Activated T-helper 1 cell treated with anti-CD3 and anti-CD28 coated beads, Interleukin-2, amount 50 U/mL, for 16 hours (primary cell): ENCODE measurements around the gene GLRX2.
"Not testable (repeated sequence)": the region's sequence is repeated elsewhere in the genome, so short reads cannot be mapped to it uniquely, and the experiment has no call there.

ENCODE experiments used
- DNase-seq, 2 donors: peaks; one replicate each; pipeline ENCODE4 v3.0.0-alpha.2; 2020; ENCODE audit warnings: low read depth in 1 of 2, low spot score in 1 of 2

GLRX2 gene

DNA sequence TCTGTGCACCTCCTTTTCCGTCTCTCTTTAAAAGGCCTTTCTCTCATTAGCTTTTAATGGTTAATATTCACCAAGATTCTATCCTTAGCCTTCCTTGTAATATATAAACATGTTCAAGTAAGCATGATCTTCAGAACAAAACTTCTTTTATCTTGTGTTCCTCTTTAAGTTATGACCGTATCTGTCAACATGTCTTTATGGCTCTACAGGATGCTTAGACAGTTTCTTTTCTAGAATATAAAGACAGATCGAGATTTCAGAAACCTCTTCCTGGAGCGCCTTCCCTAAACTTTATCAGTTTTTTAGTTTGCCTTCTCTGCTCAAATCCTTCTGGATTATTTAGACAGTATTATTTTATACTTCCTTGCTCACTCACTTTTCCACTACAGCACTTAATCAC is 38.6 kb downstream of the GLRX2 start:
- no peak for DNase-seq

DNA sequence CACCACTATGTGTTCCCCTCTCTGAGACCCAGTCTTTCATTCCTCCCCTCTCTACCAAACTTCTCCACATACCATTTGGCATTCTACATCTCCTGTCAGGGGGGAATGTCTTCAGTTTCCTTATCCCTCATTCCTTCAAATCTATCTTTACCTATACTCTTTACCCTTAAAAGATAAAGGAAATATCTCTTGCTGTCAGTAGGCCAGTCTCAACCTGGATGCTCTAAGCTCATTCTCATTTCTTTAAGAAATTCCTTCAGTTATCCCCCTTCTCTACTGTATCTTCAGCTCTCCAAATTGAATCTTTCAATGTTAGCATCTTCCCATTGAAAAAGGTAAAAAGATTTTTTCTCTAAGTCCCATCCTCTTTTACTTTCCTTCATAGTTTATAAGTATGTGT is 39.3 kb downstream of the GLRX2 start:
- no peak for DNase-seq

DNA sequence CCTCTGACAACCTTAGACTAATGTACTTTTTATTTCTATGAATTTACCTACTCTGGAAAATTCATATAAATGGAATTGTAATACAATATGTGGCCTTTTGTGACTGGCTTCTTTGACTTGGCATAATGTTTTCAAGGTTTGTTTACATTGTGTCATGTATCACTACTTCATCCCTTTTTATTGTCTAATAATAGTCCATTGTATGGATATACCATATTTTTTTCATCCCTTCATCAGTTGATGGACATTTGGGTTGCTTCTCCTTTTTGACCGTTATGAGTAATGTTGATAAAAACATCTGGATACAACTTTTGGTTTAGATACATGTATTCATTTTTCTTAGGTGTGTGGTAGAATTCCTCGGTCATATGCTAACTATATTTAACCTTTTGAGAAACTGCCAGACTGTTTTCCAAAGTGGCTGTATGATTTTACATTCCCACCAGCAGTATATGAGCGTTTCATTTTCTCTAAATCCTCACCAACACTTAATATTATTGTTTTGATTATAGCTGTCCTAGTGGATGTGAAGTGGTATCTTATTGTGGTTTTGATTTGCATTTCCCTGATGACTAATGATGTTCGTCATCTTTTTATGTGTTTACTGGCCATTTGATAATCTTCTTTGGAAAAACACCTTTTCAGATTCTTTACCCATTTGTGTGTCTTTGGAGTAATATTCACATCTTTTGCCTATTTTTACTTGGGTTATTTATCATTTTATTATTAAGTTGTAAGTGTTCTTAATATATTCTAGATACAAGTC is 42.3 kb downstream of the GLRX2 start:
- no peak for DNase-seq

DNA sequence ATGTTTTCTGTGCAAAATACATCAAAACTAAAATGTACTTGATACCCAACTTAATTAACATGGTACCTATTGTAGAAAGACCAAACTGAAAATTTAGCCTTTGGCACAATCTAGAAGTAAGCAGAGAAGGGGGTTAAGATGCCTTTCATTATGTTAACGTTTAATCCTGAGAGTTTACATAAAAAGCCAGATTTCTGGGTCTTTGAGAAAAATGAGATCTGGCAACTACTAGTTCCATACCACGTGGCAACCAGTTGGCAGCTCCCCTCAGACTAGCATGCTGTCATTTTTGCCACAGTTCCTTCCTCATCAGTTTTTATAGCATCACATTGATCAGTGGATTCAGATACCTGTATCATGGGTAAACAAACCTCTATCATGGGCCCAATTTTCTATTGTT is 44.3 kb downstream of the GLRX2 start:
- DNase-seq = no peak

DNA sequence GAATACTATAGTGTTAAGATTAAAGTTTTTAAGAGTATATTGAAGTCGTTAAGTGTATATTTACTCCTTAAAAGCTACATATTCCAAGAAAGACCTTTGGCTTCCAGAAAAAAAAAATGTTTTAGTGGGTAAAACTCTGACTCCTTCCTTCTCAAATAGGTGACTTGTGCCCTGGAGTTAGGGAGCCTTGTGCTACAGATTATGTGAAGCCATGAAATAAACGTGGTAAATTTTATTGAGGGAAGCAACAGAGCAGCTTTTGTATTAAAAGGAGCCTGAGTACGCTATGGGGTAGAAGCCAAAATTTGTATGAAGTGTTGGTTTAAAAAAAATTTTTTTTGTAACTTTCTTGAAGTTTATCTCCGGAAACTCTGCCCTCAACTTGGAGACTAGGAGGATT is 44.8 kb downstream of the GLRX2 start:
- DNase-seq = no peak

DNA sequence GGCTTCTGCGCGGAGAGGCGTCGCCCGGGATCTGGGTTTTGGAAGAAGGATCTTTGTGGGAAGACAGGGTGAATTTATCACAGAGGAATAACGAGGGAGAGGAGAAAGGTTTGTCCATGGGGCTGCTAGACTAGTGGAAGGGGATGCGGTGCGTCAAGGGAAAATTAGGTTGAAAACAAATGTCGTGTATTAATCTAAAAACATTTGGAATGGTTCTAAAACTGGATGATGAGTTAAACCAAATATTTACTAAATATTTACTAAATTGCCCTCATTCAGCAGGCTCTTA is 45.2 kb downstream of the GLRX2 start:
- no peak for DNase-seq

DNA sequence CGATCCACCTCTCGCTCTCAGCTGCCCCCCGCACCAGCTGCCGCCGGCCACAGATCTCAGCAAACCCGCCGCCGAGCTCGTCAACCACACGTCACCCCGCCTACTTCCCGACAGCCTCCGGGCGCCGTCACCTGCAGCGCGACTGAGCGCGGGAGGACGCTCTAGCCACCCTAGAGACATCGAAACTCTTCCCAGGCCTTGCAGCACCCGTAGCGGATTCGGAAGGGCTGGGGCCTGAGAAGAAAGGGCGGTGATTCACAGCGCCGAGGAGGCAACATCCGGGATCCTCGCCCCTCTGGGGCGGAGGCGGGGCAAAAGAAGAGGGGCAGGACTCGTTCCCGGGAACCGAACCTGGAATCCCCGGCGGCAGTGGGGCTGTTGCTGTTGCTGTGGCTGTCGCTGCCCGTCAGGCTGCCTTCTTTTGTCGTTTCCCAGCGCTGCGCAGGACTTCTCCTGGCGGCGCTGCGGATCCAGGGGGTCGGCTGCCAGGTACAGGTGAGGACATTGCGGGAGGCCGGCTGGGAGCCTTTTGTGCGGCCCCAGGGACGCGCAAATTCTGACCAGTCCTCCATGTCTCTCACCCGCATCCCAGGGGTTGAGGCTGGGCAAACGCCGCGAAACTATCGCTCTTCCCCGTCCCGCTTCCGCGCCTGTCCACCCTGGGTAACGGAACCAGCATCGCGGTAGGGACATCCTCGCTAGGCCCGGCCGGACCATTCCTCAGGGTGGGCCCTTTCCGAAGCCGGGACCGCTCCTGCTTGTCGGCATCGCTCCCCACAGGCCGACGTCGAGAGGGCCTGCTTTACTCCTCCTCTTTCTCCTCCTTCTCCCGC is 45.7 kb downstream of the GLRX2 start, which contains the start of the genes RO60 and UCHL5:
RO60 (plus strand) TSS at position 331 of the 833 bp plus-strand sequence. CDS start 9,443 bp downstream, outside the sequence.
UCHL5 (minus strand) TSS at position 79 of the 833 bp plus-strand sequence. CDS start 100 bp downstream, outside the sequence.
- DNase-seq = peak; percentile 86 to 90

DNA sequence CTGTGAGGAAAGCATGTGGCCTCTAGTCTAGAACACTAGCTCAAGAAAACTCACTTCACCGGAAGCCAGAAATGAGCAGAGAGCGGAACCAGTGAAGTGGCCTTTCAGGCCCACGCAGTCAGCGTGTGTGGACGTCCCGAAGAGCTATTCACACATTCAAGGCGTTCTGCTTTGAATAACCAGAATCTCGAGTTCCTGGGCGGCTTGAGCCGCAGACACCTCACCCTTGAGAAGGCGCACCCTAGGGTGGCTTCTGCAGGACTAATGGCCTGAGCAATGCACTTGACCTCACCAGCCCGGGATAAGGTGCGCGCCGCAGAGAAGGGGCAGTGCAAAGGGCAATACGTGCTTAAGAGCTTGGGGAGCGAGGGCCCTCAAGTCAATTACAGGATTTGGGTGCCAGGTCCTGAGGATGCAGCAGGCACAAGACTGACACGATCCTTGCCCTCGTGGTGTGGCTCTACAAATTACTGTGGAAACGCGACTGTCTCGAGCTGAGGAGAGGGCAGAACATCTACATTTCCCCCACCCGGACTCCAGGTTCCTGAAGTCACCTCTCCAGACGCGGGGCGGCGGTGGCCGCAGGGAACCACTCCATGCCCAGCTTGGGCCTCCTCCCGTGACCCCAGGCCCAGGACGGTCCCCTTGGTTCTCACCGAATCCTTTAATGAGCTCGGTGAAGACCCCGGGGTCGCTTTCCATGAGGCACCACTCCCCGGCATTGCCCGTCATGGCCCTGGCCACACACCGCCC is 46.5 kb downstream of the GLRX2 start:
- peak; percentile 6 to 34 for DNase-seq

DNA sequence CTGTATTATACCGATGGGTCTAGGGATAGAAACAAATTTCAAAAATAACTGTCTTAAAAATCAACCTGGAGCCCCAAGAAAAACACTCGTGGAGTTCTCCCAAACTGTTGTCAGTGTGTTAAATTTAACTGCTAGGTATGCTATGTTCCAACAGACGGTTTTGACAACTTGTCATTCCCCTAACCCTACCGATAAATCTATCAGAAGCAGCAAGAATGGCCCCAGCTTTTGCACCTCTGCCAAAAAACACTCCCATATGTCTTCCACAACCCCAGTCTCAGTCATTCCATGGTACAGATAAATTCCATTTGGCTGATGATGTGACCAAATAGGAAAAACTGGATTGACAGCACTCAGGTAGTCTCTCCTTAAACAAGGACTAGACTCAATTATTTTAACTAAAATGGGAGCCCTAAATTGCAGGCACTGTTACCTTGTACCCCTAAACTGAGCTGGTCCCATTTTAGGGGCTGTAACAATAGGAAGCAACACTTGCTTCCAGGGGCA is 51.0 kb downstream of the GLRX2 start:
- DNase-seq = no peak

DNA sequence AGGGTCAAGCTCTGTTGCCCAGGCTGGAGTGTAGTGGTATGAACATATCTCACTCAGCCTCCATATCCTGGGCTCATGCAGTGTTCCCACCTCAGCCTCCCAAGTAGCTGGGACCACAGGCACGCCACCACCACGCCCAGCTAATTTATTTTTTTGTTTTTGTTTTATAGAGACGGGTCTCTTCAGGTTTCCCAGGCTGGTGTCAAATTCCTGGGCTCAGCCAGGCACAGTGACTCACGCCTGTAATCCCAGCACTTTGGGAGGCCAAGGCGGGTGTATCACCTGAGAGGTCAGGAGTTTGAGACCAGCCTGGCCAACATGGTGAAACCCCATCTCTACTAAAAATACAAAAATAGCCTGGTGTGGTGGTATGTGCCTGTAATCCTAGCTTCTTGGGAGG is 56.3 kb downstream of the GLRX2 start:
- DNase-seq = not testable (repeated sequence)
